ENCODE data around the gene MYCBP.

- TF ChIP-seq CTCF (IDR thresholded peaks at IDR 0.05) (no peak), POLR2A (IDR thresholded peaks at IDR 0.05) (no peak)
These were observed 58.1 kb downstream of the MYCBP start for GRCh38 chr1:38814984-38815464.

Measured in Peyer's patch (tissue), 4 donors.